Measurements from ENCODE around the gene HDHD5.

The HDHD5 gene

DNA sequence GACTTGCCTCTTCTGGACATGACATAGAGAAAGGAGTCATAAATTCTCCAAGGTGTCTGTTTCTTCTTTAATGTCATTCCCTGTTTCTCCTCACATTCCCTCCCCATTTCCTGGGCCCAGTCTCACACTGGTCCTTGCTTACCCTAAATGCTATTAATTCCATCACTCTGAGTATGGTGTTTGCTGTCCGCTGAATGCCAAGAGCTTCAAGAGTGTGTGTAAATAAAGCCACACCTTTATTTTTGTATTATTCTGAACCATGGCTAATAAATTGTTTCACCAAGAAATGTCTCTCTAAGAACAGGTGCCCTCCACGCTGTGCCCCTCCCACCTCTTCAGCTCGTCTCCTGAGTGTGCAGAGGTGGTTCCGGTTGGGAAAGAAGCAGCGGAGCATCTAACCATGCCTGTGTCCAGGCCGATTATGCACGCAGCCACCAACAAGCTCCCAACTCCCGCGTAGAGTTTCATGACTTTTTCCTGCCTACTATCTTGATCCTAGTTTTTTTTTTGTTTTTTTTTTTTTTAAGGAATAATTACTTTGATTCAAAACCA is 46.5 kb downstream of the HDHD5 start:
- Histone ChIP-seq H3K9me3 (ENCODE audit: control insufficient read depth, insufficient read depth, low read length) (no peaks in the 10 kb centered on the region), H3K4me3 (ENCODE audit: low read depth, low read length) (no peak overlapping the region), H3K36me3 (ENCODE audit: control insufficient read depth, insufficient read depth, low read length) (peaks cover 9% of the 10 kb centered on the region), H3K4me1 (ENCODE audit: control insufficient read depth, insufficient read depth, low read length) (peaks cover 12% of the 10 kb centered on the region), H3K27me3 (ENCODE audit: control insufficient read depth, insufficient read depth, low read length) (no peaks in the 10 kb centered on the region), H3K9ac (ENCODE audit: low read depth, low read length) (no peak overlapping the region), H3K27ac (ENCODE audit: low read depth, low read length) (no peak overlapping the region)

DNA sequence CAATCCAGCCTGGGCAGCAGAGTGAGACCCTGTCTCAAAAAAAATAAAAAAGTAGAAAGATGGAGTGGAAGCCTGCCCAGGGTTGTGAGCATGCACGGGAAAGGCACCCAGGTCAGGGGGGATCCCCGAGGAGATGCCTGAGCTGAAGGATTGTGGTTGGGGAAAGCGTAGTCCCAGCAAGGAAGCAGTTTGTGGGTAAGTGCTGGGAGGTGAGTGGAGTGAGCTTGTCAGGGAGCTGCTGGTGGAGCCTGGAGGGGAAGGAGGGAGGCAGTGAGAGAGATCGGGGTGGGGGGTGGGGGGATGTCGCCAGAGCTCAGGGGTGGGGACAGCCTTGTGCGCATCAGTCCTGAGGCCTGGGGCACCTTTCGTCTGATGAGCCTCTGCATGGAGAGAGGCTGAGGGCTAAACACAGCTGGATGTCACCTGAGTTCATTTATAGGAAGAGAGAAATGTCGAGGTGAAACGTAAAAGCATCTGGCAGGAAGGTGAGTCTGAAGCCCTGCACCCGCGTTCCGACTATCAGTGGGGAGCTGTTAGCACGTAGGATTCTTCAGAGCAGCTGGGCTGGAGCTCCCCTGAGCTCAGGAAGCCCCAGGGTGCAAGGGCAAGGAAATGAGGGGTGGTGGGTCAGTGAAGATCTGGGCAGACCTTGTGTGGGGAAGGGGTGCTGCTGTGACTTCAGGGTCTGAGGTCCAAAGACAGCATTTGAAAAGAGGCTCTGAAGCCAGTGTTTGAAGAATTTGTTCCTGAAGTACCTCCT is 48.1 kb downstream of the HDHD5 start:
- Histone ChIP-seq H3K36me3 (ENCODE audit: control insufficient read depth, insufficient read depth, low read length) (peaks cover 17% of the 10 kb centered on the region), H3K27me3 (ENCODE audit: control insufficient read depth, insufficient read depth, low read length) (no peaks in the 10 kb centered on the region), H3K4me3 (ENCODE audit: low read depth, low read length) (no peak overlapping the region), H3K9me3 (ENCODE audit: control insufficient read depth, insufficient read depth, low read length) (no peaks in the 10 kb centered on the region), H3K27ac (ENCODE audit: low read depth, low read length) (no peak overlapping the region), H3K4me1 (ENCODE audit: control insufficient read depth, insufficient read depth, low read length) (no peaks in the 10 kb centered on the region), H3K9ac (ENCODE audit: low read depth, low read length) (no peak overlapping the region)

DNA sequence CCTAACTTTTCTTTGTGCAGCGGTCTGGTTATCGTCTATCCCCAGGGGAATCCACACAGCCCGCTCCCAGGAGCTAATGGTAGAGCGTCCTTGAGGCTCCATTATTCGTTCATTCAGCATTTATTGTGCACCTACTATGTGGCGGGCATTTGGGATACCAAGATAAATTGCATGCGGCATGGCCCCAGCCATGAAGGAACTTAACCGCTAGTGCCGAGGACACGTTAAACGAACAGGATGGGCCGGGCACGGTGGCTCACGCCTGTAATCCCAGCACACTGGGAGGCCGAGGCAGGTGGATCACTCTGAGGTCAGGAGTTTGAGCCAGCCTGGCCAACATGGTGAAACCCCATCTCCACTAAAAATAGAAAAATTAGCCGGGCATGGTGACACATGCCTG is 49.1 kb downstream of the HDHD5 start:
- H3K27me3 ChIP-seq (ENCODE audit: control insufficient read depth, insufficient read depth, low read length) = no peaks in the 10 kb centered on the region
- no peaks in the 10 kb centered on the region for H3K9me3 ChIP-seq (ENCODE audit: control insufficient read depth, insufficient read depth, low read length)
- no peak overlapping the region for H3K27ac ChIP-seq (ENCODE audit: low read depth, low read length)
- H3K36me3 ChIP-seq (ENCODE audit: control insufficient read depth, insufficient read depth, low read length) = peaks cover 20% of the 10 kb centered on the region
- H3K9ac ChIP-seq (ENCODE audit: low read depth, low read length) = no peak overlapping the region
- H3K4me1 ChIP-seq (ENCODE audit: control insufficient read depth, insufficient read depth, low read length) = no peaks in the 10 kb centered on the region
- H3K4me3 ChIP-seq (ENCODE audit: low read depth, low read length) = no peak overlapping the region

DNA sequence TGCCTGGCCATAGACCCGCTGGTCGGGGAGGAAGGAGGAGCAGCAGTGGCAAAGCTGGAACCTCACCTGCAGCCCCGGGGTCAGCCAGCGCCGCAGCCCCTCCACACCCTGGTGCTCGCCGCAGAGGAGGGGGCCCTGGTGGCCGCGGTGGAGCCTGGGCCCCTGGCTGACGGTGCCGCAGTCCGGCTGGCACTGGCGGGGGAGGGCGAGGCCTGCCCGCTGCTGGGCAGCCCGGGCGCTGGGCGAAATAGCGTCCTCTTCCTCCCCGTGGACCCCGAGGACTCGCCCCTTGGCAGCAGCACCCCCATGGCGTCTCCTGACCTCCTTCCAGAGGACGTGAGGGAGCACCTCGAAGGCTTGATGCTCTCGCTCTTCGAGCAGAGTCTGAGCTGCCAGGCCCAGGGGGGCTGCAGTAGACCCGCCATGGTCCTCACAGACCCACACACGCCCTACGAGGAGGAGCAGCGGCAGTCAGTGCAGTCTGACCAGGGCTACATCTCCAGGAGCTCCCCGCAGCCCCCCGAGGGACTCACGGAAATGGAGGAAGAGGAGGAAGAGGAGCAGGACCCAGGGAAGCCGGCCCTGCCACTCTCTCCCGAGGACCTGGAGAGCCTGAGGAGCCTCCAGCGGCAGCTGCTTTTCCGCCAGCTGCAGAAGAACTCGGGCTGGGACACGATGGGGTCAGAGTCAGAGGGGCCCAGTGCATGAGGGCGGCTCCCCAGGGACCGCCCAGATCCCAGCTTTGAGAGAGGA is 49.8 kb downstream of the HDHD5 start:
- Histone ChIP-seq H3K9me3 (ENCODE audit: control insufficient read depth, insufficient read depth, low read length) (no peaks in the 10 kb centered on the region), H3K4me1 (ENCODE audit: control insufficient read depth, insufficient read depth, low read length) (no peaks in the 10 kb centered on the region), H3K27me3 (ENCODE audit: control insufficient read depth, insufficient read depth, low read length) (no peaks in the 10 kb centered on the region), H3K36me3 (ENCODE audit: control insufficient read depth, insufficient read depth, low read length) (peaks cover 20% of the 10 kb centered on the region), H3K4me3 (ENCODE audit: low read depth, low read length) (no peak overlapping the region), H3K9ac (ENCODE audit: low read depth, low read length) (no peak overlapping the region), H3K27ac (ENCODE audit: low read depth, low read length) (no peak overlapping the region)

DNA sequence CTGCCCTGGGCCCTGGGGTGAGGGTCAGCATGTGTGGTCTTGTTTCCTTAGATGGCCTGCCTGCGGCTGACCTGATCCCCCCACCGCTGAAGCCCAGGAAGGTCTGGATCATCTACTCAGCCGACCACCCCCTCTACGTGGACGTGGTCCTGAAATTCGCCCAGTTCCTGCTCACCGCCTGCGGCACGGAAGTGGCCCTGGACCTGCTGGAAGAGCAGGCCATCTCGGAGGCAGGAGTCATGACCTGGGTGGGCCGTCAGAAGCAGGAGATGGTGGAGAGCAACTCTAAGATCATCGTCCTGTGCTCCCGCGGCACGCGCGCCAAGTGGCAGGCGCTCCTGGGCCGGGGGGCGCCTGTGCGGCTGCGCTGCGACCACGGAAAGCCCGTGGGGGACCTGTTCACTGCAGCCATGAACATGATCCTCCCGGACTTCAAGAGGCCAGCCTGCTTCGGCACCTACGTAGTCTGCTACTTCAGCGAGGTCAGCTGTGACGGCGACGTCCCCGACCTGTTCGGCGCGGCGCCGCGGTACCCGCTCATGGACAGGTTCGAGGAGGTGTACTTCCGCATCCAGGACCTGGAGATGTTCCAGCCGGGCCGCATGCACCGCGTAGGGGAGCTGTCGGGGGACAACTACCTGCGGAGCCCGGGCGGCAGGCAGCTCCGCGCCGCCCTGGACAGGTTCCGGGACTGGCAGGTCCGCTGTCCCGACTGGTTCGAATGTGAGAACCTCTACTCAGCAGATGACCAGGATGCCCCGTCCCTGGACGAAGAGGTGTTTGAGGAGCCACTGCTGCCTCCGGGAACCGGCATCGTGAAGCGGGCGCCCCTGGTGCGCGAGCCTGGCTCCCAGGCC is 50.6 kb downstream of the HDHD5 start:
- no peak overlapping the region for H3K27ac ChIP-seq (ENCODE audit: low read depth, low read length)
- H3K9me3 ChIP-seq (ENCODE audit: control insufficient read depth, insufficient read depth, low read length) = no peaks in the 10 kb centered on the region
- H3K36me3 ChIP-seq (ENCODE audit: control insufficient read depth, insufficient read depth, low read length) = peaks cover 20% of the 10 kb centered on the region
- no peak overlapping the region for H3K9ac ChIP-seq (ENCODE audit: low read depth, low read length)
- no peak overlapping the region for H3K4me3 ChIP-seq (ENCODE audit: low read depth, low read length)
- no peaks in the 10 kb centered on the region for H3K27me3 ChIP-seq (ENCODE audit: control insufficient read depth, insufficient read depth, low read length)
- no peaks in the 10 kb centered on the region for H3K4me1 ChIP-seq (ENCODE audit: control insufficient read depth, insufficient read depth, low read length)

DNA sequence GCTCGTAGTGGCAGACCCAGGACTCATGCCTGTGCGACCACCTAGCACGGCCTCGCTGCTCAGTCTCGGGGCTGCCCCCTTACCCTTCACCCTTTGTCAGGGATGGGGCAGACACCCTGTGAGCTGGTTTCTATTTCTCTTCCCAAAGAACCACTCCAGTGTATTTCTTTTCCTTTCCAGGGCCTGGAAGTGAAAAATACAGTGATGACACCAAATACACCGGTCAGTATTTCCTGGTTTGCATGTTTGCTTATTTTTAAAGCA is 51.6 kb downstream of the HDHD5 start:
- H3K4me1 ChIP-seq (ENCODE audit: control insufficient read depth, insufficient read depth, low read length) = no peaks in the 10 kb centered on the region
- H3K36me3 ChIP-seq (ENCODE audit: control insufficient read depth, insufficient read depth, low read length) = peaks cover 20% of the 10 kb centered on the region
- H3K9me3 ChIP-seq (ENCODE audit: control insufficient read depth, insufficient read depth, low read length) = no peaks in the 10 kb centered on the region
- H3K27ac ChIP-seq (ENCODE audit: low read depth, low read length) = no peak overlapping the region
- H3K9ac ChIP-seq (ENCODE audit: low read depth, low read length) = no peak overlapping the region
- no peak overlapping the region for H3K4me3 ChIP-seq (ENCODE audit: low read depth, low read length)
- no peaks in the 10 kb centered on the region for H3K27me3 ChIP-seq (ENCODE audit: control insufficient read depth, insufficient read depth, low read length)

DNA sequence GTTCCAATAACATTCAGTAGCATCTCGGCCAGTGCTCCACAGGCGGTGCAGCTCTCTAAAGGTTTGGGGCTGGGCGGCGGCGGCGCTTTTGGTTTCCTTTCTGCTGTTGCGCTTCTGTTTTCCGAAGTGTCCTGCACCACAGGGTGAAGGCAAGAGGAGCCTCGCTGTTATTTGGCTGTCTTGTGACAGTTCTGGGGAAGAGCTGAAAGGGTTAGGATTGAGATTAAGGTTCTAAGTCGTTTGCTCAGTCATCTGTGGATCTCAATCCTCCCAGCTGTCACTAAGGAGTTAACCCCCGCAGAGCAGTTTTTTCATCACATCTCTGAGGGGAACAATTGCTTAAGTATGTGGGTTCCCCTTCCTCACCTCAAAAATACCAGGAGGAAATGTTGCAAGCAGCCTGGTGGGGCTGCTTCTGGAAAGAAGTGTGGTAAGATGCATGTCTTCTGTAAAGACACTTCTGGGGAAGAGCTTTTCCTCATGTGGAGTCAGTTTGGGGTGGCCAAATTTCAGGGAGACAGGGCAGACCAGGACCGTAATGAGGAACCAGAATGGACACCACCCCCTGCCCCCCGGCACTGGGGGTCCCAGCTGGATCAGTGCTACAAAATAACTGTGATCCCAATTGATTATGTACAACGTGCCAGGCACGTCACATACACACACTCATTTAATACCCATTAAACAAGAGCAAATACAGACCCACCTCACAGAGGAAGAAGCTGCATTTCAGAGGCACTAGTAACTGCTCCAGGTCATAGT is 52.1 kb downstream of the HDHD5 start:
- no peak overlapping the region for H3K27ac ChIP-seq (ENCODE audit: low read depth, low read length)
- H3K4me3 ChIP-seq (ENCODE audit: low read depth, low read length) = no peak overlapping the region
- H3K27me3 ChIP-seq (ENCODE audit: control insufficient read depth, insufficient read depth, low read length) = no peaks in the 10 kb centered on the region
- H3K4me1 ChIP-seq (ENCODE audit: control insufficient read depth, insufficient read depth, low read length) = no peaks in the 10 kb centered on the region
- no peak overlapping the region for H3K9ac ChIP-seq (ENCODE audit: low read depth, low read length)
- peaks cover 23% of the 10 kb centered on the region for H3K36me3 ChIP-seq (ENCODE audit: control insufficient read depth, insufficient read depth, low read length)
- H3K9me3 ChIP-seq (ENCODE audit: control insufficient read depth, insufficient read depth, low read length) = no peaks in the 10 kb centered on the region

DNA sequence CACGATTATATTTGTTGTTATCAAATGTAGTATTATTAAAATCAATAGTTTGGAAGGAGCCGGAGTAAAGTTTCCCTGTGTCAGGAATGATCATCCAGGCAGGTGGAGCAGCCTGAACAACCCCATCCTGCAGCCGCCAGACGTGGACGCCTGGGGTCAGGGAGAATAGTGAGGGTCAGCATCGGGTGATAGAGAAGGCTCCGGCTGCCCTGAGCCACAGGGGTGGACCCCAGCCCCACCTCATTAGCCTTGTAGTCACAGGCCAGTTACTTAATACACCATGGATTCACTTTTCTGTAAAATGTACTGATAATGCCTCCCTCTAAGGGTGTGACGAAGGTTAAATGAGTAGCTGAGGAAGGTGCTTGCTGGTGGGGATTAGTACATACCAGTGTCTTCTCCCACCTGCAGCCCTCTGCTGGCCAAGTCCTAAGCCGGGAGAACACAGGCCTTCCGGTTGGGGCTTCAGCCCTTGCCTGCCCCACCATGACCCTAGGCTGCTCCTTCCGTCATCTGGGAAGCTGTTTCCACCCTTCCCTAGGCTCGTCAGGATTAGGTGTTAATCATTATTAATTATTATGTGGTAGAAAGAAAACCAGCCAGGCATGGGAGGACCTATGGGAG is 52.8 kb downstream of the HDHD5 start:
- peaks cover 29% of the 10 kb centered on the region for H3K36me3 ChIP-seq (ENCODE audit: control insufficient read depth, insufficient read depth, low read length)
- H3K9me3 ChIP-seq (ENCODE audit: control insufficient read depth, insufficient read depth, low read length) = no peaks in the 10 kb centered on the region
- no peak overlapping the region for H3K27ac ChIP-seq (ENCODE audit: low read depth, low read length)
- no peaks in the 10 kb centered on the region for H3K4me1 ChIP-seq (ENCODE audit: control insufficient read depth, insufficient read depth, low read length)
- H3K9ac ChIP-seq (ENCODE audit: low read depth, low read length) = no peak overlapping the region
- no peaks in the 10 kb centered on the region for H3K27me3 ChIP-seq (ENCODE audit: control insufficient read depth, insufficient read depth, low read length)
- no peak overlapping the region for H3K4me3 ChIP-seq (ENCODE audit: low read depth, low read length)

DNA sequence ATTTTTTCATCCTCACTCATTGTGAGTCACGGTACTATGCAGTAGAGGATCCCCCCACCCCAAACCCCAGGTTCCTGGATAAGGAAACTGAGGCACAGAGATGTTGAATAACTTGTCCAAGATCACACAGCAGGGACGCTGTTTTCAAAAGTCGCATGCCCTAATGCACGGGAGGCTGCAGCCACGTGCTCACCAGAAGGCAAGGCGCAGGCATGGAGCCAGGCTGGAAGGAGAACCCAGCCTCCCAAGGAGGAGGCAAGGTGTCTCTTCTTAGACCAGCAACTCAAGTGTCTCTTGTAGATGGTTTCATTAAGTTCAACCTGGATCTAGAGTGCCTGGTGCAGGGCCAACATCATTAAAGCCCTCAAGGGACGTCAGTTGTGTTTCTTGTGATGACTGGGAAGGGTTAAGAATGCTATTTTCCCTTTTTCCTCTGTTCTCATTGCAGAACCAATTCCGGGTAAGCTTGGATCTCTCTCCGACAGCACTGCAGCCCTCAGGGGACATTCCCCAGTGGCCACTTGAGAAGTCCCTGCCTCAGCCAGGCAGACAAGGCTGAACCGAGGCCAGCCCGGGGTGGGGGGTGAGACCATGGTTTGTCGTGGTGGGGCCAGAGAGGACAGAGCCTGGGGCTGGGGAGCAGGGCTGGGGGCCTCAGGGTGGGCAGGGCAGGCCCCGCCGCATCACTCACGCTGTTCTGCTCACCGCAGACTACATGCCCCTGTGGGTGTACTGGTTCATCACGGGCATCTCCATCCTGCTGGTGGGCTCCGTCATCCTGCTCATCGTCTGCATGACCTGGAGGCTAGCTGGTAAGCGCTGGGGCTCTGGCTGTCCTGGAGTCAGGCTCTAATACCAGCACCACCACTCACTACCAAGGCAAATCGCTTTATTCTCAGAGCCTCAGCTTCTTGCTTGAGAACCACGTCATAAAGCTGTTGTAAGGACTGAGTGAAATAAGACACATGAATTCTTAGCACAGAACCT is 53.6 kb downstream of the HDHD5 start:
- H3K27me3 ChIP-seq (ENCODE audit: control insufficient read depth, insufficient read depth, low read length) = no peaks in the 10 kb centered on the region

More for the DNA sequence above, 53.6 kb downstream of the HDHD5 start:
- Histone ChIP-seq H3K36me3 (ENCODE audit: control insufficient read depth, insufficient read depth, low read length) (peaks cover 37% of the 10 kb centered on the region), H3K4me1 (ENCODE audit: control insufficient read depth, insufficient read depth, low read length) (no peaks in the 10 kb centered on the region), H3K27ac (ENCODE audit: low read depth, low read length) (no peak overlapping the region), H3K9me3 (ENCODE audit: control insufficient read depth, insufficient read depth, low read length) (no peaks in the 10 kb centered on the region), H3K4me3 (ENCODE audit: low read depth, low read length) (no peak overlapping the region), H3K9ac (ENCODE audit: low read depth, low read length) (no peak overlapping the region; the same call in 1 of the 2 replicates)
